Activated B cell treated with CpG ODN at 0.5 μM for 24 hours (primary cell): Measurements from ENCODE around the gene TRAF2. TPM values are rescaled to one million over a fixed set of nuclear protein-coding genes. Genes with fewer than 3 reads are reported as not detected.
"Not testable (repeated sequence)": the region's sequence is repeated elsewhere in the genome, so short reads cannot be mapped to it uniquely, and the experiment has no call there.

Experiments
- ATAC-seq: fragments of 200-7000 bp; cut with Tn5 transposase; one replicate; pipeline ENCODE4 v1.10.0; 2021; ENCODE audit warnings: low read depth, mild to moderate bottlenecking, moderate library complexity
- CTCF ChIA-PET: fragments of 350-600 bp; sonication (Branson Sonifier 250); formaldehyde crosslinking; loops from one replicate; lab custom pipeline; 2021; ENCODE audit warnings: antibody characterized with exemption; lab: Charles Lee
- POLR2A ChIA-PET: fragments of 350-600 bp; sonication (Branson Sonifier 250); formaldehyde crosslinking; loops from one replicate; lab custom pipeline; 2021; ENCODE audit warnings: antibody characterized with exemption; lab: Charles Lee
- DNase-seq: peaks from one replicate; pipeline ENCODE4 v3.0.0; 2022
- H3K27ac Mint-ChIP-seq: one replicate; pipeline ENCODE4 v1.8.0; 2020; ENCODE audit warnings: mixed read lengths
- H3K27me3 Mint-ChIP-seq: one replicate; pipeline ENCODE4 v1.8.0; 2021; ENCODE audit warnings: mixed read lengths
- H3K36me3 Mint-ChIP-seq: one replicate; pipeline ENCODE4 v1.8.0; 2021; ENCODE audit warnings: low read depth, mixed read lengths
- H3K4me1 Mint-ChIP-seq: one replicate; pipeline ENCODE4 v1.8.0; 2021; ENCODE audit warnings: mixed read lengths
- H3K4me3 Mint-ChIP-seq: one replicate; pipeline ENCODE4 v1.8.0; 2020; ENCODE audit warnings: mild to moderate bottlenecking, mixed read lengths
- H3K9me3 Mint-ChIP-seq: one replicate; pipeline ENCODE4 v1.8.0; 2020; ENCODE audit warnings: mixed read lengths
- CTCF ChIP-seq: fragments of 200-600 bp; IDR thresholded peaks from one replicate; pipeline ENCODE4 v1.8.0; 2022; ENCODE audit warnings: antibody characterized with exemption, mild to moderate bottlenecking
- intact Hi-C: fragments of 100-400 bp; cut with micrococcal nuclease; formaldehyde crosslinking; loops from one replicate; pipeline ENCODE4 v1.15.1; 2024
- total RNA-seq: library from RNA; stranded (reverse); gene quantifications from 2 replicates; pipeline ENCODE4 v1.2.3, GENCODE V29; 2022

TRAF2 gene
- total RNA-seq, 1 donor from 2014 or later, result 58.2 TPM

GRCh38 chr9:136842380-136842948, 43.9 kb upstream of the TRAF2 start, which contains the start of gene AJM1:
TSS of gene AJM1 (plus strand) at chr9:136842478. CDS start at chr9:136844415, 1,937 bp downstream.
- ATAC-seq (peak; percentile 89), DNase-seq (peak; percentile 79)
- H3K36me3 Mint-ChIP-seq, result peaks cover 14% of the 10 kb centered on the region
- H3K4me1 Mint-ChIP-seq, result peaks cover 18% of the 10 kb centered on the region
- ChIA-PET CTCF (interaction anchor here (0.6 to 3.5 kb wide), 20 partner anchors 22 to 601 kb away, joined by 3 to 21 read pairs (median 4); partner anchors contain the start of genes NPDC1 and RABL6), POLR2A (interaction anchor here (0.6 to 3.3 kb wide), 10 partner anchors 22 to 398 kb away, joined by 3 to 12 read pairs (median 8); partner anchors contain the start of genes PAXX, RABL6, TRAF2 and TUBB4B)
- H3K27me3 Mint-ChIP-seq, H3K9me3 Mint-ChIP-seq: not testable (repeated sequence)
- intact Hi-C loops, result loop anchor here (1.0 to 10.0 kb wide), 6 partner anchors 36 to 322 kb away; partner anchors contain the start of genes FBXW5, RABL6 and TMEM141
- H3K4me3 Mint-ChIP-seq, result peak within 1 kb of the TSS; percentile 87
- peak within 1 kb of the TSS; percentile 35 for H3K27ac Mint-ChIP-seq
- TF ChIP-seq CTCF, result peak; percentile 60

- Mint-ChIP-seq H3K27ac (peak overlapping the region; percentile 18), H3K36me3 (peaks cover 14% of the 10 kb centered on the region), H3K4me1 (peaks cover 25% of the 10 kb centered on the region), H3K4me3 (peak overlapping the region; percentile 62)
- CTCF ChIA-PET, result interaction anchor here (0.7 to 3.5 kb wide), 13 partner anchors 25 to 227 kb away, joined by 3 to 21 read pairs (median 3); partner anchors contain the start of genes C8G, FBXW5, NPDC1 and SAPCD2
- POLR2A ChIA-PET, result interaction anchor here (1.0 to 3.3 kb wide), 6 partner anchors 36 to 203 kb away, joined by 4 to 12 read pairs (median 10); partner anchors contain the start of genes RABL6 and TRAF2
- peak; percentile 16 for ATAC-seq
- DNase-seq, H3K9me3 Mint-ChIP-seq, H3K27me3 Mint-ChIP-seq: not testable (repeated sequence)
- intact Hi-C loops, result loop anchor here (2.0 to 10.0 kb wide), 3 partner anchors 36 to 322 kb away; partner anchors contain the start of genes RABL6 and TMEM141
Measured at GRCh38 chr9:136843159-136843800, 43.0 kb upstream of the TRAF2 start.

- not testable (repeated sequence) for H3K9me3 Mint-ChIP-seq, H3K27me3 Mint-ChIP-seq
- Mint-ChIP-seq H3K27ac (peak overlapping the region; percentile 18), H3K4me1 (peaks cover 26% of the 10 kb centered on the region), H3K4me3 (peak overlapping the region; percentile 62), H3K36me3 (peaks cover 11% of the 10 kb centered on the region)
- ATAC-seq (peak; percentile 28), DNase-seq (peak; percentile 69)
- POLR2A ChIA-PET, result interaction anchor here (3.3 kb wide), 1 partner anchor 191 kb away, joined by 12 read pairs; no protein-coding TSS in a partner anchor
- CTCF ChIA-PET, result interaction anchor here (0.7 to 3.5 kb wide), 7 partner anchors 24 to 226 kb away, joined by 3 to 21 read pairs (median 3); partner anchors contain the start of genes C8G, FBXW5, SAPCD2 and TRAF2
- intact Hi-C loops, result loop anchor here (2.0 to 10.0 kb wide), 3 partner anchors 37 to 321 kb away; partner anchors contain the start of genes RABL6 and TMEM141
Measured at GRCh38 chr9:136843801-136844740, 42.2 kb upstream of the TRAF2 start.

- POLR2A ChIA-PET, result interaction anchor here (0.6 kb wide), 1 partner anchor 103 kb away, joined by 3 read pairs; no protein-coding TSS in a partner anchor
- ATAC-seq (no peak), DNase-seq (no peak)
- TF ChIP-seq CTCF, result no peak
- H3K4me1 Mint-ChIP-seq, result peaks cover 31% of the 10 kb centered on the region
- intact Hi-C loops, result loop anchor here (10.0 kb wide), 1 partner anchor 320 kb away; no protein-coding TSS in a partner anchor
- no peaks in the 10 kb centered on the region for H3K9me3 Mint-ChIP-seq
- no peak overlapping the region for H3K27ac Mint-ChIP-seq
- no peak overlapping the region for H3K4me3 Mint-ChIP-seq
- peaks cover 6% of the 10 kb centered on the region for H3K27me3 Mint-ChIP-seq
- CTCF ChIA-PET, result interaction anchor here (1.2 to 3.5 kb wide), 2 partner anchors 100 to 190 kb away, joined by 3 to 21 read pairs; partner anchors contain the start of genes C8G and FBXW5
- peaks cover 3% of the 10 kb centered on the region for H3K36me3 Mint-ChIP-seq
Measured at GRCh38 chr9:136844761-136845464, 41.4 kb upstream of the TRAF2 start.
